ENCODE measurements around the gene SPTBN4.
"Not testable (repeated sequence)": the region's sequence is repeated elsewhere in the genome, so short reads cannot be mapped to it uniquely, and the experiment has no call there.

The SPTBN4 gene

DNA sequence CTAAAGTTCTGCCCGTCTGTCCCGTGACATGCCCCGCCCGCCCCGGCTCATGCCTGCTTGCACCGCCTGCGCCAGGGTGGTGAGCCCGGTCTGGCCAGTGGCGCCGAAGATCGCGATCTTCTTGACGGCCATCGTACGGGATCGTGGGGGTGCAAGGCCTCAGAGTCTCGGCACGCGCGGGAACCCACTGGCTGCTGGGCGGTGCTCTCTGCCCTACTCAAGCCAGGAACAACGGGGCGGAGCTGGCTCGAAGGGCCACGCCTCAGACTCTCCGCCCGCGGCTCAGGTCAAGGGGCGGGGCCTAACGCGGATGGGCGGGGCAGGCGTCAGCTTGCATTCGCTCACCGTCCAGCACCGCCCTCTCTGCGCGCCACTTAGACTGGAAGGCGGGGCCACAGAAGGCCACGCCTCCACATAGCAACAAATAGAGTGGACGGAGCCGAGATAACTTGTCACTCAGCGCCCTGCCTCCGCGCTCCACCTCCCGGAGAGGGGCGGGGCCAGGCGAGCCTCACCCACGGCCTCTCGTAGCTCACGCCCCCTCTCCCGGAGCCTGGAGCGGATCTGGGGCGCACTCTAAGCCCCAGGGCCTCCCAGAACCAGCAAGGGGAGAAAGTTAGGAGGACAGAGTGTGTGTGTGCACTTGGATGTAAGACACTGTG lies 1.1 kb upstream of the SPTBN4 start, which contains the start of gene BLVRB:
Gene BLVRB, minus strand, starts transcription at position 189 of the 662 bp plus-strand sequence. Its CDS starts 57 bp downstream, at position 132.
- DNase-seq, result peak; percentile 83 to 93

DNA sequence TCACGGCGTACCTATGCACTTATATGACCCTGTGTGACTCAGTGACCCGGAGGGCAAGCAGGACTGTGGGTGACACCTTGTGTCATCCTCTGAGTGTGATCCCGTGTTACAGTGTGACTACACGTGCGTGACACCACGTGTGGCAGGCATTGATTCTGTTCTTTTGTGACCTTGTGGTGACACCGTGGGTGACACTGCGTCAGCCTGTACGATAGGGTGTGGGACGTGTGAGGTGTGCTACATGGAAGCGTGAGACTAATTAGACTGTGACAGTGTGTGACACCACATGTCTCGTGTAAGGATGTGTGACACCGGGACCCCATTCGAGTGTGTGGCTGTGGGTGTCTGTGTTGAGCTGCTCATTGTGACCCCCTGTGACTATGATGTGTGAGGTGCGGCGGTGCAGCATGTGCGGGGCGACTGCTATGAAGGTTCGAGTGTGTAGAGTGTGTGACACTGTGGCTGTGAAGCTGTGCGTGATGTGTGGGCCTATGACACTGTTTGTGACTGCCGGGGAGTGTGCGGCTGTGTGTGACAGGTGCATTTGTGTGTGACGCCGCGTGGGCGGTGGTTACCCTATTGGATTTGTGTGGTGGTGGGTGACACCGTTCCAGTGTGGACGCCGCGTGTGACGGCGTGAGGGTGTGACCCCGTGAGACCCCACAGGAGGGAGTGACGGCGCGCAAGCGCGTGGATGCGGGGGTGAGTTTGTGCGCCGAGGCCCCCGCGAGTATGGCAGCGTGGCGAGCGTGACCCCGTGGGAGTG lies 399 bp upstream of the SPTBN4 start:
- DNase-seq, result no peak

DNA sequence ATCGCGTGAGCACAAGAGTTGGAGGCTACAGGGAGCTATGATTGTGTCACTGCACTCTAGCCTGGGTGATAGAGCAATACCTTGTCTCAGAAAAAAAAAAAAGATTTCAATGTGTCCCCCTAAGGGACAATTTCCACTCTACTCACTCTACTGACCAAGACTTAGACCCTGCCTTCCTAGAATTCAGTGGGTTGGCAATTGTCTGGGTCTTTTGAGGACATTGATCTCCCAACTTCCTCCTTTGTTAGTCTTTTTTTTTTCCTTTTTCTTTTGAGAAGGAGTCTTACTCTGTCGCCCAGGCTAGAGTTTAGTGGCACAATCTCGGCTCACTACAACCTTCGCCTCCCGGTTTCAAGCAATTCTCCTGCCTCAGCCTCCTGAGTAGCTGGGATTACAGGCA lies 2.2 kb downstream of the SPTBN4 start:
- no peak for DNase-seq

DNA sequence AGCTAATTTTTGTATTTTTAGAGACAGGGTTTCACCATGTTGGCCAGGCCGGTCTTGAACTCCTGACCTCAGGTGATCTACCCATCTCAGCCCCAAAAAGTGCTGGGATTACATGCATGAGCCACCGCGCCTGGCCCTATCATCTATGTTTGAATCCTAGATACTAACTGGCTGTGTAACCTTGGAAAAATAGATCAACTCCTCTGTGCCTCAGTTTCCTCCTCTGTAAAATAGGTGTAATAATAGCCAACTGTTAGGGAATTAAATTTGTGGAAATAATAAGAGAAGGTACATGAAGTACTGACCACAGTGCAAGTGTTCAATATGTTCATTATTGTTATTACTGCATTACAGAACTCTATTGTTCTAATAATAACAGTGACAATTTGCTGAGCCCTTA lies 4.3 kb downstream of the SPTBN4 start:
- no peak for DNase-seq

DNA sequence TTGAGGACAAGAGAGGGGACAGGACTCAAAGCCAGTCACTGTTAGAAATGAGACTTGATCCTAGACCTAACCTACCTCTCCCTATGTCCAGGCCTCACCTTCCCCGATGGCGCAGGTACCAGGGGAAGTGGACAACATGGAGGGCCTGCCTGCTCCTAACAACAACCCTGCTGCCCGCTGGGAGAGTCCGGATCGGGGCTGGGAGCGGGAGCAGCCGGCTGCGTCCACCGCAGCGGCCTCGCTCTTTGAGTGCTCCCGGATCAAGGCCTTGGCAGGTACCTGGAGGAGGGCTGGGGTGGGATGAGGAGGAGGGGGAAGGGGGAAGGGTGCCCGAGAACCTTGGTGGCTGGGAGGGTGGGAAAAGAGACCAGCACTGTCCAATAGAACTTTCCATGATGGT lies 5.7 kb downstream of the SPTBN4 start:
- no peak for DNase-seq

DNA sequence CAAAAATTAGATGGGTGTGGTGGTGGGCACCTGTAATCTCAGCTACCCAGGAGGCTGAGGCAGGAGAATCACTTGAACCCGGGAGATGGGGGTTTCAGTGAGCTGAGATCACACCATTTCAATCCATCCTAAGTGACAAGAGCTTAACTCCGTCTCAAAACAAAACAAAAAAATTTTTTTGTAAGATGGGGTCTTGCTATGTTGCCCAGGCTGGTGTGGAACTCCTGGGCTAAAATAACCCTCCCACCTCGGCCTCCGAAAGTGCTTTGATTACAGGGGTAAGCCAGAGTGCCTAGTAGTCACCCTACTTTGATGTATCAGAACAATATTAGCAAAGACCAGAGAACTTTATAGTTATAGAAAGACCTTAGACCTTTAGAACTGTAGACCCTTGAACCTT lies 7.9 kb downstream of the SPTBN4 start:
- no peak for DNase-seq

DNA sequence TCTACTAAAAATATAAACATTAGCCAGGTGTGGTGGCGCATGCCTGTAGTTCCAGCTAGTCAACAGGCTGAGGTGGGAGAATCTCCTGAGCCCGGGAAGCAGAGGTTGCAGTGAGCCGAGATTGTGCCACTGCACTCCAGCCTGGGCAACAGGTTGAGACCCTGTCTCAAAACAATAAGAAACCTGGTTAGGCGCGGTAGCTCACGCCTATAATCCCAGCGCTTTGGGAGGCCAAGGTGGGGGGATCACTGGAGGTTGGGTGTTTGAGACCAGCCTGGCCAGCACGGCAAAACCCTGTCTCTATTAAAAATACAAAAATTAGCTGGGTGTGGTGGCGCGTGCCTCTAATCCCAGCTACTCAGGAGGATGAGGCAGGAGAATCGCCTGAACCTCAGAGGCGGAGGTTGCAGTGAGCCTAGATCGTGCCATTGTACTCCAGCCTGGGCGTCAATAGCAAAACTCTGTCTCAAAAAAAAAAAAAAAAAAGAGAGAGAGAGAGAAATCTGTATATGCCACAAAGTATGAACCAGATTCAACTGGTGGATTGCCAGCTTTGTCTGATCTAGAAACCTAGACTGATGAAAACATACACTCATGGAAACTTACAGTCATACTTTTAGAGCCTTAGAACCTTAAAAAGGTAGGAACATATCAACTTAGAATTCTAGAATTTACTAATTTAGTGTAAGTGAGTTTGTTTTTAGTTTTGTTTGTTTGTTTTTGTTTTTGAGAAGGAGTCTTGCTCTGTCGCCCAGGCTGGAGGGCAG lies 9.3 kb downstream of the SPTBN4 start:
- not testable (repeated sequence) for DNase-seq

DNA sequence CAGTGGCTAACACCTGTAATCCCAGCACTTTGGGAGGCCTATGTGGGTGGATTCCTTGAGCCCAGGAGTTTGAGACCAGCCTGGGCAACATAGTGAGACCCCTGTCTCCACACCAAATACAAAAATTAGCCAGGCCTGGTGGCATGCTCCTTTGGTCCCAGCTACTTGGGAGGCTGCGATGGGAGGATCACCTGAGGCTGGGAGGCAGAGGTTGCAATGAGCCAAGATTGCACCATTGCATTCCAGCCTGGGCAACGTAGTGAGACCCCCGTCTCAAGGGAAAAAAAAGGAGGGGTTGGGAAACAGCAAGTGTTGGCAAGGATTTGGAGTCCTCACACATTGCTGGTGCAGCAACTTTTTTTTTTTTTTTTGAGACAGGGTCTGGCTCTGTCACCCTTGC lies 19.2 kb downstream of the SPTBN4 start:
- DNase-seq, result no peak

DNA sequence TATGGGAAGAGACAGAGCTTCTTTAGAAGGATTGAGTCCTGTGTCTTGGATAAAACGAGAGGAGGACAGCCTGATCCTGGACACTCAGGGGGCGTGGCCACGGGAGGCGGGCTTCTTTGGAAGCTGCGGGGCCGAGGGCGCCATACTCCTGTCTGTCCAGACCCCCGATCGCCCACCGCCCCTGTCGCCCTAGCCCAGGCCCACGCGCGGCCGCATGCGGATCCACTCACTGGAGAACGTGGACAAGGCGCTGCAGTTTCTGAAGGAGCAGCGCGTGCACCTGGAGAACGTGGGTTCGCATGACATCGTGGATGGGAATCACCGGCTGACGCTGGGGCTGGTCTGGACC lies 23.1 kb downstream of the SPTBN4 start:
- DNase-seq, result no peak

DNA sequence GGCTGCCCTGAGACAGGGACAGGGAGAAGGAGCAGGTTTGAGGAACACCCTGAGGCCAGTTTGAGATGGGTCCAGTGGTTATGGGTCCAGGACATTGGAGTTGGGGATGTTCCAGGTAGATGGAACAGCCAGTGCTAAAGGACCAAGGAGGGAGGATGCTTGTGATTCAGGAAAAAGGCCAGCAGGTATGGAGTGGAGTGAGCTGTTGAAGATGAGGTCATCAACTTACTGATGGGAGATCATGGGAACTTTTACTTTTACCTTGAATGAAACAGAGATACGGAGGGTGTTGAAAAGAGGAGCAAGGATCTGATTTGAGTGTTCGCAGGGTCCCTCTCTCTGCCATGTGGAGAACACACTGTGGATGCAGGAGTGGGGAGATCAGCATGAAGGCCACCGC lies 25.5 kb downstream of the SPTBN4 start:
- no peak for DNase-seq

DNA sequence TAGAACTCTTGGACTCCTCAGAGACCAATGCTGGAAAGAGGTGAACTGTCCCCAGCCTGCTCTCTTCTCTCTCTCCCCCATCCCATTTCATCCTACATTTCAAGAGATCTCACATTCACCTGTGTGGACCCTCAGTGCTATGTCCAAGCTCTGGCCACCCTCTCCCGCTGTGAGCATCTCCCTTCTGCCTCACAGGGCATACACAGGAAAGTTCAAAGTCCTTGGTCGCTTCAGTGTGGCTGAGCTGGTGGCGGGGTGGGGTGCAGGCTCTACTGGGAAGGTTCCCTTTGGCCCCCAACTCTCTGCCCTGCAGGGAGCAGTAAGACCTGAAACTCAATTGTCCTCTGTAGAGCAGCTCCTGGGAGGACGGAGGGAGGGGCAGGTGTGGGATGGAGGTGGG lies 27.0 kb downstream of the SPTBN4 start:
- no peak for DNase-seq

DNA sequence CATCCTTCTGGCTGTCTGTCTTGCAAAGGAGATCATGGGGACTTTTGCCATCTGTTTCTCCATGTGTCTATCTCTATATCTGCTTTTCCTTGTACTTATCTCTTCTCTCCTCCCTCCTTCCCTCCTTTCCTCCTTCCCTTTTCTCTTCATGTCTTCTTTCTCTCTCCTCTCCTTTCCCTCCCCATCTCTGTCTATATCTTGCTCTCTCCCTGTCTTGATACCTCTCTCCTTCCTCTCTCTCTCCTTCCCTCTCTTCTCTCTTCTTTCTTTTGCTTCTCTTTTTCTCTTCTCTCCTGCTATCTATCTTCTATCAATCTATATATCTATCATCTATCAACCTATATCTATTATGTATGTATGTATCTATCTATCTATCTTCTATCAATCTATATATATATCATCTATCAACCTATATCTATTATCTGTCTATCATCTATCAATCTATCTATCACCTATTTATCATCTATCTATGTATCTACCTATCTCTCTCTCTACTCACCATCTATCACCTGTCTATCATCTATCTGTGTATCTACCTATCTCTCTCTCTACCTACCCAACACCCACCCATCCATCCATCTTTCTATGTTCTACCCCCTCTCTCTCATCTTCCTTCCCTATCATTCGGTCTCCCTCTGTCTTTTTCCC lies 27.5 kb downstream of the SPTBN4 start:
- no peak for DNase-seq

DNA sequence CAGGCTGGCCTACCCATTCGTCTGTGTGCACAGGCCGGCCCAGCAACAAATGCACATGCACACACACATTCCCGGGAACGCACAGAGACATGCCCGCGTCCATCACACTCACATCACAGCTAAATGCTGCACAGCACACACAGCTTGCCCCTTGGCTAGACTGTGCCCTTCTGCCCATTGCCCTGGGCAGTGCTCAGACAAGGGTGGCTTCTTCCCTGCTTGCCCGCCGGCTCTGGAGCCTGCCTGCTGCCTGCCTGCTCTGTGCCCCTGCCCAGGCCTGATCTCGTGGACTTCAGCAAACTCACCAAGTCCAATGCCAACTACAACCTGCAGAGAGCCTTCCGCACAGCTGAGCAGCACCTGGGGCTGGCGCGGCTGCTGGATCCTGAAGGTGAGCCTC lies 30.4 kb downstream of the SPTBN4 start:
- DNase-seq, result no peak

DNA sequence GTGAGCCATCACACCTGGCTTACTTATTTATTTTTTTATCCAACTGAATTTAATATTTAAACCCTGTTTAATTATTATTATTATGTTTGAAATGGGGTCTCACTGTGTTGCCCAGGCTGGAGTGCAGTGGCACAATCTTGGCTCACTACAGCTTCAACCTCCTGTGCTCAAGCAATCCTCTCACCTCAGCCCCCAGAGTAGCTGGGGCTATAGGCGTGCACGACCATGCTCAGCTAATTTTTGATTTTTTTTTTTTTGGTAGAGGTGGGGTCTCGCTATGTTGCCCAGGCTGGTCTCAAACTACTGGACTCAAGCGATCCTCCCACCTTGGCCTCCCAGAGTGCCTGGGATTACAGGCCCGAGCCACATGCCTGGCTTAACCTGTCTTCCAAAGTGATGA lies 32.5 kb downstream of the SPTBN4 start:
- DNase-seq, result no peak

DNA sequence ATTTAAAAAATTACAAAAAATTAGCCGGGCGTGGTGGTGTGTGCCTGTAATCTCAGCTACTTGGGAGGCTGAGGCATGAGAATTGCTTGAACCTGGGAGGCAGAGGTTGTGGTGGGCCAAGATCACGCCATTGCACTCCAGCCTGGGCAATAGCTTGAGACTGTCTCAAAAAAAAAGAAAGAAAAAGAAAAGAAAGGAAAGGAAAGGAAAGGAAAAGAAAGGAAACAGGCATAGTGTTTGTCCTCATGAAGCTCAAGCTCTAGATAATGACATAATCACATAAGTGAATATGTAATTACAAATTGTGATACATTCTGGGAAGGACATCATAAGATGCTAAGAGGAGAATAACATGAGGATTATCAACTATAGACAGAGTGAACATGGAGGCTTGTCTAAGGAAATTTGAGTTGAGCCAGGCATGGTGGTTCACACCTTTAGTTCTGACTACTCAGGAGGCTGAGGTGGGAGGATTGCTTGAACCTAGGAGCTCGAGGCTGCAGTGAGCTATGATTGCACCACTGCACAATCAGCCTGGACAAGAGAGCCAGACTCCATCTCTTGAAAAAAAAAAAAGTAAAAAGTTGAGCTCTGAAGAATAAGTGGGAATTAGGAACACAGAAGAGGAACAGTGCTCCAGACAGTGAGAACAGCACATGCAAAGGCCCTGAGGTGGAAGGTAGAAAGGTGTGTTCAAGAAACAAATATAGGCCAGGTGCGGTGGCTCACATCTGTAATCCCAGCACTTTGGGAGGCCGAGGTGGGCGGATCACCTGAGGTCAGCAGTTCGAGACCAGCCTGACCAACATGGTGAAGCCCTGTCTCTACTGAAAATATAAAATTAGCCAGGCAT lies 34.1 kb downstream of the SPTBN4 start:
- DNase-seq, result not testable (repeated sequence)

DNA sequence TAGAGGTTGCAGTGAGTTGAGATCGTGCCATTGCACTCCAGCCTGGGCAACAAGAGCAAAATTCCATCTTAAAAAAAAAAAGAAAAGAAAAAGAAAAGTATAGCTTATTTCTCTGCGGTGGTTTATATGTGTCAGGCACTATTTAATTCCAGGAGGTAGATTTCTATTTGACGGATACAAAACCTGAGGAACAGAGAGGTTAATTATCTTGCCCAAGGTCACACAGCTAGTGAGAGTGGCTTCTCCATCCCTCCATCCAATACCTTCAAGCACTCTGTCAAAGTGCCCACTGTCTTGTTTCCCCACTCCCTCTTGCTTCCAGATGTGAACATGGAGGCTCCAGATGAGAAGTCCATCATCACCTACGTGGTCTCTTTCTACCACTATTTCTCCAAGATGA lies 34.8 kb downstream of the SPTBN4 start:
- no peak for DNase-seq

DNA sequence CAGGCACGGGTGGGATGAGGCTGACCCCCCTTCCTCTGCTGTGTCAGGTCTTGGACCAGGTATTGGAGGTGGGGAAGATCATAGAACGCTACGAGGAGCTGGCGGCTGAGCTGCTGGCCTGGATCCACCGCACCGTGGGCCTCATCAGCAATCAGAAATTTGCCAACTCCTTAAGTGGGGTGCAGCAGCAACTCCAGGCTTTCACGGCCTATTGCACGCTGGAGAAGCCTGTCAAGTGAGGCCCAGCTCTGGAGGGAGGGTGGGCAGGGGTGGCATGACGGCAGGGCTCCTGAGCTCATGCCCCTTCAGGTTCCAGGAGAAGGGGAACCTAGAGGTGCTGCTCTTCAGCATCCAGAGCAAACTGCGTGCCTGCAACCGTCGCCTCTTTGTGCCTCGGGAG lies 35.3 kb downstream of the SPTBN4 start:
- no peak for DNase-seq

DNA sequence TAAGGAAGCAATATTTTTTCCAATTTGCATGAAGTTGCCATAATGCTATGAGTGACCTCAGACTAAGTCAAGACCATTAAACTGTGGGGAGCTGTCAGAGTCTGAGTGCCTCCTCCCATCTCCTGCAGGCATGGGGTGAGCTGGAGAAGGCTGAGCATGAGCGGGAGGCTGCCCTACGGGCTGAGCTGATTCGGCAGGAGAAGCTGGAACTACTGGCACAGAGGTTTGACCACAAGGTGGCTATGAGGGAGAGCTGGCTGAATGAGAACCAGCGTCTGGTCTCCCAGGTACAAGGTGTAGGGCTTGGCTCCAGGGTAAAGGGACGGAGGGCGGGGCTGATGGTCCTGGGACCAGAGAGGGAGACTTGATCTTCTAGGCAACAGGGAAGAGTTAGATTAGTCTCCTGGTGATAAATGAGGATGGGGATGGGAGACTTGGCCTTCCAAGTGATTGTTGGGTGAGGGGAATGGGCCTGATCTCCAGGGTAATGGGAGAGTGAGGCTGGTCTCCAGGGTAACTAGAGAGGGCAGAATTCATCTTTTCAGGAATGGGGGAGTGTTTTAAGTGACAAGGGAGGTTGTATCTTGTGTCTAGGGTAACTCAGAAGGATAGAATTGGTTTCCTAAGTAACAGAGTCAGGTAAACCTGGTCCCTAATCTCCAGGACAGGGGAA lies 36.0 kb downstream of the SPTBN4 start:
- DNase-seq, result no peak

DNA sequence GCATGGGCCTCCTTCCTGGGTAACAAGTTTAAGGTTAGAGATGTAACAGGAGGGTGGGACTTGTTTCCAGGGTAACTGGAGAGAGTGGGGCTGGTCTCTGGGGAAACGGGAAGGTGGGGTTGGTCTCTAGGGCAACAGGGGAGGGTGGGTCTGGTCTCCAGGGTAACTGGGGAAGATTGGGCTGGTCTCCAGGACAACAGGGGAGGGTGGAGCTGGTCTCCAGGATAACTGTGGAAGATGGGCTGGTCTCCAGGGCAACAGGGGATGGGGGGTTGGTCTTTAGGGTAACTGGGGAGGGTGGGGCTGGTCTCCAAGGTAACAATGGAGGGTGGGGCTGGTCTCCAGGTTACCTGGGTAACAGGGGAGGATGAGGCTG lies 36.5 kb downstream of the SPTBN4 start:
- DNase-seq, result no peak

DNA sequence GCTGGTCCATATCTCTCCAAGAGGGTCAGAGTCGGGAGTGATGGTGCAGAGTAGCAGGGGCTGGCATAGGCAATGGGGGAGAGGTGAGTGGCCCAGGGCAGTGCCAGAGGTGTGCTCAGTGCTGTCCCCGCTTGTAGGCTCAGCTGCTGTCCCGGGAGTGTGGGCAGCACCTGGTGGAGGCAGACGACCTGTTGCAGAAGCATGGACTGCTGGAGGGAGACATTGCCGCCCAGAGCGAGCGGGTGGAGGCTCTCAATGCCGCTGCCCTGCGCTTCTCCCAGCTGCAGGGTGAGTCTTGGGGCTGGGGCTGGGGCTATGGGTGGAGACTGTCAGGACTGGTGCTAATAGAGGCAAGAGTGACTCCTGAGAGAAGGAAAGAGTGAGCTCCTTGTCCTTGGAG lies 39.3 kb downstream of the SPTBN4 start:
- DNase-seq, result no peak

DNA sequence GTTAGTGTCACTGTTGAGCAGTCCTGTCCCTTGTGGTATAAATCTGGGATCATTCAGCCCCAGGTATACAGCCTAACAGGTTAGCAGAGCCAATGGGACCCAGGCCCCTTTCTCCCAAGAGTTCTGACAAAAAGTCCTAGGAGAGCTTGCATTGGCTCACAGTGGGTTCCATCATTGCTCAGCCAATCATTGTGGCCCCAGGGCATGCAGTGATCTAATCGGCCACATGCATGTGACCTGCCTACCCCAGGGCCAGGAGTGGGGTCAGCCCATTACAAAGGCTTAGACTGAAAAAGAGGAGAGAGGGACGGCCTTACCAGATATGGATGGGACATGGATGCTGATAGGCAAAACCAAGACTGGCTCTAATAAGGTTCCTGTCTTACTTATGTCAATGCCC lies 41.1 kb downstream of the SPTBN4 start:
- no peak for DNase-seq

DNA sequence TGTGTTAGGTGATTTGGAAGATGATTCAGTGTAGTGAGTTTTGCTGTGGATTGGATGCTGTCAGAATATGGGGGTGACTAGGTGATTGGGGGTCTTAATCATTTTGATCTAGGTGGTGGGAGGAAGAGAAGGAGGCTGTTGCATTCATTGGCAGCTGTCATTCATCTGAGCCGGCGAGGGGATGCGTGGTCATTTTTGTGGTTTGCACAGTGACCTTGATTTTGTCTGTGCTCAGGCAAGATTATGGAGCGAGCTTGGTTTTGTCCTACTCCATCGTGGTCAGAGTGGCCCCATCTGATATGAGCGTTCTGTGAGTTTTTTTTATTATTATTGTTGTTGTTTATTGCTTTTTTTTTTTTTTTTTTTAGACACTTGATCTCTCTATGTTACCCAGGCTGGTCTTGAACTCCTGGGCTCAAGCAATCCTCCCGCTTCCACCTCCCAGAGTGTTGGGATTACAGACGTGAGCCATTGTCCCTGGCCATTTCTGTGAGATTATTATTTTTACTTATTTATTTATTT lies 42.0 kb downstream of the SPTBN4 start:
- DNase-seq, result no peak
